HL-60 (cell line): ENCODE results near the gene MPRIP.
"Not testable (repeated sequence)": the region's sequence is repeated elsewhere in the genome, so short reads cannot be mapped to it uniquely, and the experiment has no call there.

Experiments used
- CTCF ChIP-seq: IDR thresholded peaks from one replicate; pipeline ENCODE4 v1.5.1; 2011; ENCODE audit warnings: low read length, control low read depth, inconsistent platforms; ENCODE audit not compliant: insufficient read depth
- GABPA ChIP-seq: IDR thresholded peaks from 2 replicates; pipeline ENCODE4 v1.6.1; 2012; ENCODE audit warnings: low read depth
- POLR2AphosphoS5 ChIP-seq: IDR thresholded peaks from 2 replicates; pipeline ENCODE4 v1.6.1; 2012; ENCODE audit warnings: low read depth
- SPI1 ChIP-seq: IDR thresholded peaks from 2 replicates; pipeline ENCODE4 v1.6.1; 2012; ENCODE audit warnings: low read depth, mild to moderate bottlenecking, borderline replicate concordance
- TF ChIP-seq, protein P1 (sequence below): IDR thresholded peaks from 2 replicates; pipeline ENCODE4 v1.6.1; 2012; ENCODE audit warnings: low read depth; ENCODE audit not compliant: insufficient replicate concordance

DNA sequence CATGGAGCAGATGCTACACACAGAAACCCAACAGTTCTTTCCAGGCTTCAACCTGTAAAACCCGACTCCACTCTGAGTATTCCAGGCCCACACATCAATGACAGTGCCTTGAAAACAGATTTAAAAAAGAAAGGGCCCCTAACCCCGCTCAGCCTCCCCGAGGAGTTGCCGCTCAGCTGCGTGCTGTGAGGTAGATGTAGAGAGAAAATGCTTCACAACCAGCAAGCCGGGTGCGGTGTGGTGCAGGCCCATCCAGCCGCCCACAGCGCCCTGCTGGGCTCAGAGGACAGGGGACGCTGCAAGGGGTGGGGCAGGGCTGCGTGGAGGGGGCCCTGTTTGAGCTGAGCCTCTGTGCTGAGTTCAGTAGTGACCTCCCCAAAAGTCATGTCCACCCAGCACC lies 45.5 kb upstream of the MPRIP start:
- TF ChIP-seq CTCF, POLR2AphosphoS5, SPI1, GABPA: not testable (repeated sequence)
- TF ChIP-seq, protein P1, sequence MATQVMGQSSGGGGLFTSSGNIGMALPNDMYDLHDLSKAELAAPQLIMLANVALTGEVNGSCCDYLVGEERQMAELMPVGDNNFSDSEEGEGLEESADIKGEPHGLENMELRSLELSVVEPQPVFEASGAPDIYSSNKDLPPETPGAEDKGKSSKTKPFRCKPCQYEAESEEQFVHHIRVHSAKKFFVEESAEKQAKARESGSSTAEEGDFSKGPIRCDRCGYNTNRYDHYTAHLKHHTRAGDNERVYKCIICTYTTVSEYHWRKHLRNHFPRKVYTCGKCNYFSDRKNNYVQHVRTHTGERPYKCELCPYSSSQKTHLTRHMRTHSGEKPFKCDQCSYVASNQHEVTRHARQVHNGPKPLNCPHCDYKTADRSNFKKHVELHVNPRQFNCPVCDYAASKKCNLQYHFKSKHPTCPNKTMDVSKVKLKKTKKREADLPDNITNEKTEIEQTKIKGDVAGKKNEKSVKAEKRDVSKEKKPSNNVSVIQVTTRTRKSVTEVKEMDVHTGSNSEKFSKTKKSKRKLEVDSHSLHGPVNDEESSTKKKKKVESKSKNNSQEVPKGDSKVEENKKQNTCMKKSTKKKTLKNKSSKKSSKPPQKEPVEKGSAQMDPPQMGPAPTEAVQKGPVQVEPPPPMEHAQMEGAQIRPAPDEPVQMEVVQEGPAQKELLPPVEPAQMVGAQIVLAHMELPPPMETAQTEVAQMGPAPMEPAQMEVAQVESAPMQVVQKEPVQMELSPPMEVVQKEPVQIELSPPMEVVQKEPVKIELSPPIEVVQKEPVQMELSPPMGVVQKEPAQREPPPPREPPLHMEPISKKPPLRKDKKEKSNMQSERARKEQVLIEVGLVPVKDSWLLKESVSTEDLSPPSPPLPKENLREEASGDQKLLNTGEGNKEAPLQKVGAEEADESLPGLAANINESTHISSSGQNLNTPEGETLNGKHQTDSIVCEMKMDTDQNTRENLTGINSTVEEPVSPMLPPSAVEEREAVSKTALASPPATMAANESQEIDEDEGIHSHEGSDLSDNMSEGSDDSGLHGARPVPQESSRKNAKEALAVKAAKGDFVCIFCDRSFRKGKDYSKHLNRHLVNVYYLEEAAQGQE: not testable (repeated sequence)
